ENCODE data around the gene STRN3.
A peak's percentile ranks its signal among the peaks of the same experiment; 100 is the strongest.

STRN3 gene

DNA sequence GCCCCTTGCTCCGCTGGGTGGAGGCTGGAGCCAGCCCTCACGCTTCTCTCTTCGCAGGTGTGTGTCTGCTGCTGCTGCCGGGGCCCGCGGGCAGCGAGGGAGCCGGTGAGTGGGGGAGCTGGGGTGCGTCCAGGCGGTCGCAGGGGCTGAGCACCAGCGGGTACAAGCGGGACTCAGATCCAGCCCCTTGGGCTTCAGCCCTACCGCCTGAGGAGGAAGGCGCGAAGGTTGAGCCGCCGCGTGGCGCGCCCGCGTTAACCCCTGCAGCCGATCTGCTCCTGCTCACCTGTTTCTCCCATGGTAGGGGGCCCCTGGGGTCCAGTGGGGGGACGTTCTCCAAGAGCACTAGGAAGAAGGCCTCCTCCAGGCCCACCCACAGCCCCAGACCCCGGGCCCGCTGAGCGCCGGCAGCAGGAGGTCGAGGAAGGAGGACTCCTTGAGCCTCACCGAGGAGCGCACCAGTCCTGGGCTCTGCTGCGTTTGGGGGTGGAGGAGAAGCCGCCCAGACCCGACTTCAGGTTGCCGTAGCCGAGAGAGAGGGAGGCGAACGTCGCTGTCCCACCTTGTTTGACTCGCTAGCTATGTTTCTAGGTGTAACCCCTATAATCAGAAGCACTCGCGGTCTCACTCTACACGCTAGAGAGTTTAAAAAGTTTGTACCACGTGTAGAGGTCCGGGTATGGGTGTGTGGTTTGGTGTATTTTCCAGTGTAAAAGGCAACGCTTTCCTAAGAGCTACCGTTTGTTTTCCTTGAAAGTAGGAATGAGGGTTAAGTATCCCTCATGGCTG, 151.0 kb downstream of the STRN3 start:
- no peak for TF ChIP-seq CTCF (IDR thresholded peaks at IDR 0.05)
- DNase-seq (ENCODE audit: low spot score): no peak
- H3K27ac ChIP-seq: no peak overlapping the region
- peak overlapping the region; percentile 73 for H3K4me3 ChIP-seq

DNA sequence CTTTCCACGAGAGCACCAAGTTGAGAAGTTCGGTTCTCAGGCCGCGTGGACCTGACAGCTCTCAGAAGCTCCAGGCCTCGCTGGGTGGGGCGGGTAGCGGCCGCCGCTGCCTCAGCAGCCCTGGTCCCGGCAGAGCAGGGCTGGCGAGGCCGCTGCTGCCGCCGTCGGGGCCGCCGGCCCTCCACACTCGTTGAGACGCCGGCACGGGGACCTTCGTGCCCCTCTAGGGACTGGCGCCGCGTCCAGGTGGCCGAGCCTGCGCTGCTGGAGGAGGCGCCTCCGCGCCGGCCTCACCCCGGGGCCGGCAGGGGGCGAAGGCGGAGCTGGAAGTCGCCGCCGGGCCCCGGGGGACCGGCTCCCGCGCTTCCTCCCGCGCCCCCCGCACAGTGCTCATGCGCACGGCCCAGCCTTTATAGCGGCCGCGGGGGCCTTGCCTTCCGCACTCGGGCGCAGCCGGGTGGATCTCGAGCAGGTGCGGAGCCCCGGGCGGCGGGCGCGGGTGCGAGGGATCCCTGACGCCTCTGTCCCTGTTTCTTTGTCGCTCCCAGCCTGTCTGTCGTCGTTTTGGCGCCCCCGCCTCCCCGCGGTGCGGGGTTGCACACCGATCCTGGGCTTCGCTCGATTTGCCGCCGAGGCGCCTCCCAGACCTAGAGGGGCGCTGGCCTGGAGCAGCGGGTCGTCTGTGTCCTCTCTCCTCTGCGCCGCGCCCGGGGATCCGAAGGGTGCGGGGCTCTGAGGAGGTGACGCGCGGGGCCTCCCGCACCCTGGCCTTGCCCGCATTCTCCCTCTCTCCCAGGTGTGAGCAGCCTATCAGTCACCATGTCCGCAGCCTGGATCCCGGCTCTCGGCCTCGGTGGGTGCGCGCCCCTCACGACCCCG, 151.8 kb downstream of the STRN3 start, which contains the start of gene COCH:
TSS of gene COCH (plus strand) at position 440 of the 879 bp plus-strand sequence. CDS start at position 820, 380 bp downstream.
- Histone ChIP-seq H3K27ac (no peak within 1 kb of the TSS), H3K4me3 (peak within 1 kb of the TSS; percentile 73)
- DNase-seq (ENCODE audit: low spot score): no peak
- TF ChIP-seq CTCF (IDR thresholded peaks at IDR 0.05): no peak

DNA sequence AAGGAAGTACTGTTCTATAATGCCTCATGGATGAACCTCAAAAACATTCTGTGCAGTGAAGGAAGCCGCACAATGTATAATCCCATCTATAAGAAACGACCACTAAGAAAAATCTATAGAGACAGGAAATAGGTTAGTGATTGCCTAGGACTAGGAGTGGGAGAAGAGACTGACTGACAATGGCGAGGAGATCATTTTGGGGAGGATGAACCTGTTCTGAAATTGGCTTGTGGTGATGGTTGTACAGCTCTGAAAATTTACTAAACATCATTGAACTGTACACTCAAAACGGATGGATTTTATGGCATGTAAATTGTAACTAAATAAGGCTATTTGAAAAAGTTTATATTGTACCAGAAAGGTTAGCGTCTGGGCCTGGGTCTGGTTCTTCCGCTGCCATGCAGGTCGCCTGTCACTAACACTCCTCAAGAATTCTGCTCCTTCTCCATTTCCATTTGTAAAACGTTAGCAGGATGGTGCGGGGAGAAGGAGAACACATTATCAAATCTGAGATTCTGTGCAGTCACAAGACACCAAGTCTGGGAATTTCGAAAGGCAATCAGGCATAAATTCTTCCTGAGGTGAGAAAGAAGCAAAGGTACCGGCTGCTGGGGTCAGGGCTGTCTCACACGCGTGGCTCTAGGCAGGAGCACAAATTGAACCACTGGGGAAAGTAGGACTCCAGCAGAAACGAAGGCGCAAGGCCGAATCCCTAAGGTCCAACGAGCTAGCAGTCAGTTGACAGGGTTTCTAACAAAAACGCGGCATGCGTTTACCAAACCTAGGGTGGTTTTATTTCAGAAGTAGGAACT, 152.7 kb downstream of the STRN3 start:
- no peak for DNase-seq (ENCODE audit: low spot score)

DNA sequence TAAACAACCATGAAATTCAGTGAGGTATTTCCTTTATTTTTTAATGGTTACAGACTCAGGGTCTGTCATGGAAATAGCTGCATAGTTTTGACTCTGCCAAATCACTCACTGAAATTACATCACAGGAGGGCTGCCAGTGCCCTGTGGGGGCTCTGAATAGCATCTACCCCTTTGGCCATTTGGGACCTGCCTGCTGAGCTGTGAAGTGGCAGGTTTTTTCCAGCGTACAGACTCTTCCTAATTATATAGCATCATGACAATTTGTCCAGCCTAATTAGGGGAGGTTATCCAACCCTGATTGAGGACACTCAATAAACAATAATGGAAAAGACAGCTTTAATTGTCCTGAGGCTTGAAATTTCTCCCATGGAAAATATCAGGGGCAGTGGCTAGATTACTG, 153.6 kb downstream of the STRN3 start:
- TF ChIP-seq CTCF (IDR thresholded peaks at IDR 0.05): no peak
- H3K27ac ChIP-seq: no peak overlapping the region

More for the DNA sequence above, 152.7 kb downstream of the STRN3 start:
- peak overlapping the region; percentile 73 for H3K4me3 ChIP-seq
- no peak for TF ChIP-seq CTCF (IDR thresholded peaks at IDR 0.05)
- H3K27ac ChIP-seq: no peak overlapping the region

DNA sequence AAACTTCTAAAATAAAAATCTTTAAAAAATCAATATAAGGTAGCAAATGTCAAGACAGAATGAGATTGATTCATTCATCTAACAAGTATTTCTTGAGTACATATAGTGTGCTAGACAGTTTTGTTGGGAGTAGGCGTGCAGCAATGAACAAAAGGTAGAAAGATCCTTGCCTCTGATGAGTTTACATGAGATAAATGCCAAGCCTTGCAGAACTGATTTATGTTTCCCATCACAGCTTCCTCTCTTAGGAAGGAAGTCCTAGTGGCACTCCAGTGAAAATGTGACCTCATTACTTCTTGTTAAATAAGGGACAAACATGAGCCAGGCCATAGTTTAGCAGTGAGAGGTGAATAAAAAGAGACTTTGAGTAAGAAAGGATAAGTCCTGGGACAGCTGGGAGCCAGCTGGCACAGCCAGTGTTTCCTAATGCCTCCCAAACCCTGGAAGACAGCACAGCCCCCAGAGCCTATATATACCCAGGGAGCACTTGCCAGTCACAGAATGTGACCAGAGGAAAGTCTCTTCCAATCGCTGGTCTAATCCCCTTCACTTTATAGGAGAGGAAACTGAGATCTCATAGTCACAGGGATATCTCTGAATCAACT, 156.5 kb downstream of the STRN3 start:
- Histone ChIP-seq H3K4me3 (no peak overlapping the region), H3K27ac (no peak overlapping the region)
- no peak for DNase-seq (ENCODE audit: low spot score)
- TF ChIP-seq CTCF (IDR thresholded peaks at IDR 0.05): no peak

More for the DNA sequence above, 153.6 kb downstream of the STRN3 start:
- no peak for DNase-seq (ENCODE audit: low spot score)
- H3K4me3 ChIP-seq: no peak overlapping the region

DNA sequence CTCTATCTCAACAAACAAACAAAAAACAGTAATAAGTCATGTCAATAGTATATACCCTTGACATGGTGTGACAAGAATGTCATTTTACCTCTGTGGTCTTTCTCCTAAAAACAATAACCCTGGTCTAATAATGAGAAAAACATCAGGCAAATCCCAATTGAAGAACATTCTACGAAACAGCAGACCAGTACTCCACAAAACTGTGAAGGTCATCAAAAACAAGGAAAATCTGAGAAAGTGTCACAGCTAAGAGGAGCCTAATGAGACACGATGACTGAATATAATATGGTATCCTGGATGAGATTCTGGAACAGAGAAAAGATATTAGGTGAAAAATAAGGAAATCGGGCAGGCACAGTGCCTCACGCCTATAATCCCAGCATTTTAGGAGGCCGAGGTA, 157.4 kb downstream of the STRN3 start:
- no peak for DNase-seq (ENCODE audit: low spot score)
- H3K27ac ChIP-seq: no peak overlapping the region
- no peak overlapping the region for H3K4me3 ChIP-seq
- no peak for TF ChIP-seq CTCF (IDR thresholded peaks at IDR 0.05)

All from coronary artery (tissue), 2 donors.